Left cardiac atrium (tissue), 4 donors: Measurements from ENCODE around the gene AUTS2. TPM values are rescaled to one million over a fixed set of nuclear protein-coding genes. Genes with fewer than 3 reads are reported as not detected.

Experiments
- ATAC-seq, 2 donors: fragments of 200-7000 bp; cut with Tn5 transposase; one replicate each; pipeline ENCODE4 v1.9.1; 2020; ENCODE audit warnings: mild to moderate bottlenecking in 2 of 2, moderate library complexity in 2 of 2
- DNase-seq: peaks from one replicate; pipeline ENCODE4 v3.0.0-alpha.2; 2020
- intact Hi-C, 2 donors: fragments of 100-400 bp; cut with DNase I; formaldehyde crosslinking; loops; one replicate each; pipeline versions ENCODE4 v1.14.1 to v1.15.1; 2022 to 2023
- total RNA-seq, 2 donors: library from RNA; stranded (reverse); fragmentation: NEBNext Ultra II Directional; extraction: Animal tissue kit (Norgen Biotek cat#: 25700); gene quantifications; one replicate each; pipeline ENCODE4 v1.2.1, GENCODE V29; 2021
- donor health status: DM: no; HTN: yes; CAD: no.
- donor health status: DM: no; HTN: yes; CAD: no; lungs with severe emphysema.
- donor health status: DM: yes; HTN: yes; CAD: no.
- donor health status: Dilated cardiomyopathy.

The AUTS2 gene
- total RNA-seq, 2 donors from 2014 or later = 10.5 to 15.2 TPM

GRCh38 chr7:70132226-70132851 lies 534.1 kb downstream of the AUTS2 start:
- DNase-seq (no peak), ATAC-seq (no peak)
- intact Hi-C loops = no loop called here

- no peak for ATAC-seq
- intact Hi-C loops = no loop called here
- no peak for DNase-seq
Measured at GRCh38 chr7:70132852-70133690, 534.8 kb downstream of the AUTS2 start.

GRCh38 chr7:70134029-70134770 lies 535.9 kb downstream of the AUTS2 start:
- no peak for DNase-seq
- peak in 1 of 2 donors; percentile 41 for ATAC-seq

GRCh38 chr7:70135656-70136055 lies 537.4 kb downstream of the AUTS2 start:
- DNase-seq (no peak), ATAC-seq (no peak)
- intact Hi-C loops = no loop called here

More at GRCh38 chr7:70134029-70134770, 535.9 kb downstream of the AUTS2 start:
- intact Hi-C loops = no loop called here

DNA sequence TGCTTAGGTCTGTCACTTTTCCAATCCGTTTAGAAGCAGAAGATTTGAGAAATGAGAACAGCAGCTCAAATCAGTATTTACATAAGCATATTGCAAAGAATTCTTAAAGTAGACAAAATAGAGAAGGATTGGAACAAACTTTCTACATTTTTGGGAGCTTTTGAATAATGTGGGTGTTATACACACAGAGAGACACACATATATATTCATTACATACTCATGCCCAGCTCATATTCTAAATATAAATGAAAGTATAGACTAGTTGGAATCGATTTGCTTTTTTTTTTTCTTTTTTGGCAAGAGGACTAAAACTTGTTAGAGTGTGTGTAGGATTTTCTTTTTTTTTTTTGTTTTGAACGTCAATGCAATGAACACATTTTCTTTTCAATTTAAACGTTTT lies 538.9 kb downstream of the AUTS2 start:
- ATAC-seq (no peak), DNase-seq (no peak)
- intact Hi-C loops = no loop called here

DNA sequence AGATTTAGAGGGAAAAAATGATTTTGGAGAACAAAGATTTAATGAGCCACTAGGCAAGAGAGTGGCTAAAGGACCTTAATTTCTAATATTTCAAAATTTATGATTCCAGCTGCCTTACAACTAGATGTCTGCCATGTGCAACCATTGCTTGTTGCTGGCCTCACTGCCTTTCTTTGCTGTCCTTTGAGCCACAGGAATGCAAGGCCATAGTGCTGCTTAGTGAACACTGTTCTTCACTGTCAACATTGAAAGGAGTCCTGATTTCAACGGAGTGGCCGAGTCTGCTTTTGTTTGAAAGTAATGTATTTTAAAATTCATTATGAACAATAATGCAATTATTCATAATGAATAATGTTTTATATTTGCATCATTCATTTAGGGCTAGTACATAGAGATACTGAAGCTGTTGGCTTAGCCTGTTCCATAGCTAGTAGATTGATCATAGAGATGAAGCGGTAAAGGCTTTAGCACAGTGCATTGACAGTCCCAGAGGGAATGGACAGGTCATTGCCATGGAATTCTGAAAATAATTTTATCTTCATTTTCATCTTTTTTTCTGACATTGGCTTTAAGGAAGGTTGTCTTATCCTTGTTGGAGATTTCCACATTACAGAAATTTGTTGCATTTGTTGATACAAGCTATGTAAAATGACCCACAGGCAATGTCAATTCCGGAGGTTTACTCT lies 544.1 kb downstream of the AUTS2 start:
- intact Hi-C loops = no loop called here
- DNase-seq (no peak), ATAC-seq (no peak)

DNA sequence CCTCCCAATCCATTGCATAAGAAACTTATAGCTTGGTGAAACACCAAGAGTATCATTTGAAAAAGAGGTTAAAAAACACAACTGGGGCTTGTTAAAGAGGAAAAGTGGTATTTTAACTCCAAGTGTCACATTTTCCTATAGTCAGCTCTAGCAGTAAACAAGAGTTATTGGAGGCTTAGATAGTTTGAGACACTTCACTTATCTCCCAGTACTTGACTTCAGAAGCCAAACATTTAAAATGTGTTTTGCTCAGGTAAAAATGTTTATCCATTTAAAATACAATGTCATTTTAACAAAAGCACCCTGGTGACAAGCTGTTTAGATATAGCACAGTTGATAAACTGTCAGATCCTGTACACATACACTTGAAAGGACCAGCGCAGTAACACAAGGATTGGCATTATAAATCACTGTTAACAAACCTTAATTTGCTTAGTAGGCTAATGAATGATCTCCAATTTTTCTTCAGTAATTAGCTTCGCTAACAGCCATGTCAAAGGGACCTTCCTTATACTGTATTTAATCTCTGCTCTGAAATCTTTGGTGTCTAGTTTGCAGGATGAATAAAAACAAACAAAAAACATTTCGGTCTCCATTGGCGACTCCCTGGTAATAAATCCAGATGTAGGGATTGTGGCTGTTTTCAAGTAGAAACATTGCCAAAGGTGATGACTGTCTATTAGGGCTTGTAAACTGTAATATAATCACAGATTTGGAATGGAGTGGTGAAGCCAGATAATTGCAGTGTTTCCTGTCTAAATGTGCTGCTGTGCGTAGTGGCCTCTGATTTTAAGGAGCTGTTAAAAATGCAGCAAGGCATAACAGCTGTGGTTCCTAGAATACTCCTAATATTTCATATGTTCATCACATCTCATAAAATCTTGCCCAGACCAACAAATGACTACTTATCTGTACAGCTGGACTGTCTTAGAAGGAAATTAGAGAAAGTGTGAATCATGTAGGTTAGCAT lies 545.1 kb downstream of the AUTS2 start:
- peak in 1 of 2 donors; percentile 72 for ATAC-seq
- intact Hi-C loops = no loop called here
- no peak for DNase-seq

DNA sequence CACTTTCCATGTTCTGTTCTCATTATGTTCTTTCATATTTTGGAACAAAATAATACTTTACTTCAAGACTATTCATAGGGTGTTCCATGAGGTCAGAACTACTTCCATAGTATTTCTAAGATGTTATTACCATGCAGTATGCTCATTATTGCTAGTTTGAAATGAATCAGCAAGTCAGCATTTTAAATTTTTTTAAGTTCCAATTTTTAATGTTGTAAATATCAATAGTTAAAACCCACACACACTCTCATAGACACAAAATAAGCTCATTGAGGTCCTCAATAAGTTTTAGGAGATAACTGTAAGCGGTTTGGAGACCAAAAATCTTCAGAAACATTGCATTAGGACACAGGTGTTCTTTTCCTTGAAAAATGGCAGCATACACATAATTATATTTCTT lies 550.7 kb downstream of the AUTS2 start:
- DNase-seq (no peak), ATAC-seq (no peak)
- intact Hi-C loops = no loop called here

DNA sequence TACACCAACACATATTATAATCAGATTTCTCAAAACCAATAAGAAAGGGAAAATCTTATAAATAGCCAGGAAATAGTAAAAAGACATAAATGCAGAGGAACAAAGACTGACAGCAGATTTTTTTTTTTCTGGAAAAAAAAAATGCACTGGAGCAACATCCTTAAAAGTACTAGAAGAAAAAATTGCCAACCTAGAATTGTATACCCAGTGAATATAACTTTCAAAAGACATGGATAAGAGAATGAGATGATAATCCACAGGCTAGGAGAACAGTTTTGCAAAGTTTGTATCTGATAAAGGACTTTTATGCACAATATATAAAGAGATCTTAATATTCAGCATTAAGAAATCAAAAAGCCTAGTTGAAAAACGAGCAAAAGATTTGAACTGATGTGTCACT lies 554.0 kb downstream of the AUTS2 start:
- intact Hi-C loops = loop anchor here in 1 of 2 donors (10.0 kb wide), 1 partner anchor 88 kb away; no protein-coding TSS in a partner anchor
- ATAC-seq = no peak
- DNase-seq = no peak

GRCh38 chr7:70153933-70154332 lies 555.7 kb downstream of the AUTS2 start:
- intact Hi-C loops = loop anchor here in 1 of 2 donors (10.0 kb wide), 1 partner anchor 89 kb away; no protein-coding TSS in a partner anchor
- DNase-seq (no peak), ATAC-seq (no peak)

GRCh38 chr7:70154521-70155180 lies 556.4 kb downstream of the AUTS2 start:
- intact Hi-C loops = loop anchor here in 1 of 2 donors (10.0 kb wide), 1 partner anchor 90 kb away; no protein-coding TSS in a partner anchor
- DNase-seq (no peak), ATAC-seq (no peak)

- DNase-seq (no peak), ATAC-seq (no peak)
- intact Hi-C loops = loop anchor here in 1 of 2 donors (10.0 kb wide), 1 partner anchor 91 kb away; no protein-coding TSS in a partner anchor
Measured at GRCh38 chr7:70156057-70156456, 557.8 kb downstream of the AUTS2 start.

GRCh38 chr7:70159121-70159520 lies 560.8 kb downstream of the AUTS2 start:
- DNase-seq (no peak), ATAC-seq (no peak)
- intact Hi-C loops = loop anchor here in 1 of 2 donors (10.0 kb wide), 1 partner anchor 94 kb away; no protein-coding TSS in a partner anchor

GRCh38 chr7:70165477-70166170 lies 567.3 kb downstream of the AUTS2 start:
- intact Hi-C loops = no loop called here
- DNase-seq (no peak), ATAC-seq (no peak)

GRCh38 chr7:70171369-70171920 lies 573.2 kb downstream of the AUTS2 start:
- ATAC-seq (no peak), DNase-seq (no peak)
- intact Hi-C loops = no loop called here

- intact Hi-C loops = no loop called here
- ATAC-seq (no peak), DNase-seq (no peak)
Measured at GRCh38 chr7:70177166-70177565, 578.9 kb downstream of the AUTS2 start.

- ATAC-seq = no peak
Measured at GRCh38 chr7:70178211-70178610, 579.9 kb downstream of the AUTS2 start.

More at GRCh38 chr7:70178211-70178610, 579.9 kb downstream of the AUTS2 start:
- no peak for DNase-seq
- intact Hi-C loops = no loop called here
